Measurements from ENCODE around the gene FTCDNL1.

Gene FTCDNL1

GRCh38 chr2:199738727-199739412, 112.1 kb downstream of the FTCDNL1 start:
- DNase-seq = peak; percentile 84

GRCh38 chr2:199734651-199735050, 116.3 kb downstream of the FTCDNL1 start:
- DNase-seq = no peak

- no peak for DNase-seq
Measured at GRCh38 chr2:199734011-199734410, 117.0 kb downstream of the FTCDNL1 start.

- DNase-seq = no peak
Measured at GRCh38 chr2:199727801-199728200, 123.2 kb downstream of the FTCDNL1 start.

- DNase-seq = no peak
Measured at GRCh38 chr2:199727306-199727705, 123.7 kb downstream of the FTCDNL1 start.

GRCh38 chr2:199718074-199718473, 132.9 kb downstream of the FTCDNL1 start:
- no peak for DNase-seq

- DNase-seq = no peak
Measured at GRCh38 chr2:199717587-199717907, 133.4 kb downstream of the FTCDNL1 start.

- peak; percentile 35 for DNase-seq
Measured at GRCh38 chr2:199716807-199717586, 134.0 kb downstream of the FTCDNL1 start.

GRCh38 chr2:199713746-199714145, 137.2 kb downstream of the FTCDNL1 start:
- DNase-seq = no peak

GRCh38 chr2:199710551-199710950, 140.4 kb downstream of the FTCDNL1 start:
- peak; percentile 31 for DNase-seq

Data from fibroblast of skin of right quadriceps (primary cell).